HCT116 (cell line): ENCODE measurements around the gene AMPD3. TPM values are rescaled to one million over a fixed set of nuclear protein-coding genes. Genes with fewer than 3 reads are reported as not detected.

Experiments
- ATAC-seq: fragments of 200-7000 bp; cut with Tn5 transposase; 2 replicates; pipeline ENCODE4 v1.9.1; 2020; ENCODE audit warnings: mild to moderate bottlenecking, moderate library complexity
- BruUV-seq: library from RNA; stranded (reverse); fragments of 400-500 nt; replicated peaks from 2 replicates; lab custom pipeline; 2021; lab: Mats Ljungman, UMichigan
- CTCF ChIA-PET: fragments of 300-600 bp; sonication (Branson Sonifier 250); formaldehyde crosslinking; loops from one replicate; lab custom pipeline; 2021; ENCODE audit warnings: antibody characterized with exemption; lab: Charles Lee
- POLR2A ChIA-PET: fragments of 300-600, 350-600 bp; sonication (Branson Sonifier 250); formaldehyde crosslinking; loops from one replicate; lab custom pipeline; 2021; ENCODE audit warnings: antibody characterized with exemption; lab: Charles Lee
- RAD21 ChIA-PET, 2 experiments: fragments of 300-600 bp; sonication (Branson Sonifier 250); formaldehyde crosslinking; loops; one replicate each; lab custom pipeline; 2023; ENCODE audit warnings: low total read pairs in 2 of 2; ENCODE audit not compliant: uncharacterized antibody in 2 of 2, unreplicated experiment in 2 of 2, low non-redundant PET in 1 of 2; lab: Charles Lee
- DNase-seq: peaks from one replicate; pipeline ENCODE4 v3.0.0-alpha.2; 2010; ENCODE audit warnings: low read depth, low spot score
- H2AFZ ChIP-seq: fragments of 200-600 bp; shearing (Covaris generic), sonication (generic); 2 replicates; pipeline ENCODE4 v1.6.1; 2017; ENCODE audit warnings: low read depth, mixed run types, mixed read lengths, antibody characterized with exemption, low read length; ENCODE audit not compliant: poor library complexity, severe bottlenecking
- H3K27ac ChIP-seq: 2 replicates; pipeline ENCODE4 v1.5.1; 2012; ENCODE audit warnings: low read depth, low read length
- H3K27me3 ChIP-seq: fragments of 200-600 bp; sonication (generic); 2 replicates; pipeline ENCODE4 v1.6.1; 2016; ENCODE audit warnings: mixed run types, low read length, mixed read lengths; ENCODE audit not compliant: insufficient read depth
- H3K36me3 ChIP-seq, 2 experiments: fragments of 200-500 bp in 1 of 2; fragments of 200-600 bp in 1 of 2; sonication (Bioruptor generic) in 1 of 2; sonication (generic) in 1 of 2; 2 replicates each; pipeline versions ENCODE4 v1.5.1 to v1.6.1; 2014 to 2016; ENCODE audit warnings: low read length in 2 of 2, inconsistent platforms in 1 of 2, mixed read lengths in 1 of 2, mixed run types in 1 of 2; ENCODE audit not compliant: insufficient read depth in 2 of 2, control insufficient read depth in 1 of 2
- H3K4me1 ChIP-seq, 2 experiments: fragments of 200-600 bp in 1 of 2; sonication (generic) in 1 of 2; 2 replicates each; pipeline versions ENCODE4 v1.5.1 to v1.6.1; 2012 to 2017; ENCODE audit warnings: low read length in 2 of 2, inconsistent platforms in 1 of 2, mild to moderate bottlenecking in 1 of 2, mixed read lengths in 1 of 2, mixed run types in 1 of 2, moderate library complexity in 1 of 2; ENCODE audit not compliant: insufficient read depth in 2 of 2, control insufficient read depth in 1 of 2
- H3K4me2 ChIP-seq: fragments of 200-600 bp; sonication (generic); 2 replicates; pipeline ENCODE4 v1.6.1; 2017; ENCODE audit warnings: mixed run types, low read length, mixed read lengths
- H3K4me3 ChIP-seq, 2 experiments: fragments of 200-600 bp in 1 of 2; sonication (generic) in 1 of 2; replicated peaks in 1 of 2; 2 replicates each; pipeline ENCODE4 v1.5.1; 2011 to 2016; ENCODE audit warnings: low read length in 2 of 2, control low read depth in 1 of 2, low read depth in 1 of 2, mild to moderate bottlenecking in 1 of 2, mixed read lengths in 1 of 2, mixed run types in 1 of 2
- H3K79me2 ChIP-seq: fragments of 200-600 bp; sonication (generic); 2 replicates; pipeline ENCODE4 v1.6.1; 2017; ENCODE audit warnings: mild to moderate bottlenecking, mixed run types, low read length, moderate library complexity, mixed read lengths; ENCODE audit not compliant: insufficient read depth
- H3K9ac ChIP-seq: fragments of 200-600 bp; sonication (generic); 2 replicates; pipeline ENCODE4 v1.6.1; 2016; ENCODE audit warnings: low read length, mixed read lengths
- H3K9me2 ChIP-seq: fragments of 200-600 bp; sonication (generic), shearing (Covaris generic); 2 replicates; pipeline ENCODE4 v1.6.1; 2017; ENCODE audit warnings: mixed run types, mild to moderate bottlenecking, moderate library complexity; ENCODE audit not compliant: insufficient read depth
- H3K9me3 ChIP-seq, 2 experiments: fragments of 200-500 bp in 1 of 2; fragments of 200-600 bp in 1 of 2; sonication (Bioruptor generic) in 1 of 2; sonication (generic) in 1 of 2; 2 replicates each; pipeline ENCODE4 v1.6.1; 2014 to 2017; ENCODE audit warnings: low read length in 2 of 2, mixed read lengths in 2 of 2, inconsistent platforms in 1 of 2, low read depth in 1 of 2, mild to moderate bottlenecking in 1 of 2, mixed run types in 1 of 2, moderate library complexity in 1 of 2; ENCODE audit not compliant: control insufficient read depth in 1 of 2, insufficient read depth in 1 of 2
- H4K20me1 ChIP-seq: fragments of 200-600 bp; sonication (generic), shearing (Covaris generic); 2 replicates; pipeline ENCODE4 v1.6.1; 2017; ENCODE audit warnings: mixed run types, mild to moderate bottlenecking, moderate library complexity; ENCODE audit not compliant: insufficient read depth
- CEBPB ChIP-seq: IDR thresholded peaks from 2 replicates; pipeline ENCODE4 v1.6.1; 2012; ENCODE audit warnings: low read depth
- CTCF ChIP-seq, 3 experiments: fragments of 200-600 bp in 1 of 3; sonication (generic) in 1 of 3; IDR thresholded peaks in 2 of 3; conservative IDR thresholded peaks in 1 of 3; 2 replicates each; pipeline ENCODE4 v1.5.1; 2012 to 2017; ENCODE audit warnings: low read depth in 2 of 3, low read length in 2 of 3, antibody characterized with exemption in 1 of 3, borderline replicate concordance in 1 of 3, control low read depth in 1 of 3, mild to moderate bottlenecking in 1 of 3, mixed read lengths in 1 of 3, mixed run types in 1 of 3, moderate library complexity in 1 of 3; ENCODE audit not compliant: insufficient read depth in 1 of 3
- ELF1 ChIP-seq: IDR thresholded peaks from 2 replicates; pipeline ENCODE4 v1.6.1; 2012; ENCODE audit warnings: low read depth, borderline replicate concordance
- EZH2phosphoT487 ChIP-seq: fragments of 200-600 bp; IDR thresholded peaks from 2 replicates; pipeline ENCODE4 v1.6.1; 2018; ENCODE audit warnings: antibody characterized with exemption, borderline replicate concordance
- FOSL1 ChIP-seq: IDR thresholded peaks from 2 replicates; pipeline ENCODE4 v1.6.1; 2012; ENCODE audit warnings: low read depth
- JUND ChIP-seq: IDR thresholded peaks from 2 replicates; pipeline ENCODE4 v1.6.1; 2012
- POLR2A ChIP-seq: IDR thresholded peaks from 2 replicates; pipeline ENCODE4 v1.7.0; 2011; ENCODE audit warnings: borderline replicate concordance; ENCODE audit not compliant: insufficient read depth, insufficient read length; ENCODE audit errors: extremely low read depth
- SIN3A ChIP-seq: IDR thresholded peaks from 2 replicates; pipeline ENCODE4 v1.6.1; 2012; ENCODE audit warnings: low read depth
- YY1 ChIP-seq: IDR thresholded peaks from 2 replicates; pipeline ENCODE4 v1.6.1; 2011; ENCODE audit warnings: low read length, low read depth, moderate library complexity, mild to moderate bottlenecking; ENCODE audit not compliant: insufficient replicate concordance; ENCODE audit errors: extremely low read depth
- ZFX ChIP-seq: fragments of 450-650 bp; IDR thresholded peaks from 2 replicates; pipeline ENCODE4 v1.6.1; 2017
- ZNF274 ChIP-seq: fragments of 200-500 bp; sonication (Bioruptor generic); IDR thresholded peaks from 2 replicates; pipeline ENCODE4 v1.6.1; 2014; ENCODE audit warnings: mild to moderate bottlenecking, low read depth, low read length, inconsistent platforms
- intact Hi-C: fragments of 100-400 bp; cut with micrococcal nuclease; formaldehyde crosslinking; loops from 2 replicates; pipeline ENCODE4 v1.10.0; 2022
- total RNA-seq: library from RNA; stranded (reverse); gene quantifications from one replicate; pipeline ENCODE4 v1.2.1, GENCODE V29; 2021; ENCODE audit not compliant: unreplicated experiment
- TF ChIP-seq, protein P1 (sequence below): IDR thresholded peaks from 2 replicates; pipeline ENCODE4 v1.6.1; 2012
- TF ChIP-seq, protein P2 (sequence below): IDR thresholded peaks from 2 replicates; pipeline ENCODE4 v1.6.1; 2012

The AMPD3 gene
- total RNA-seq, 1 experiment from 2014 or later, result 25.9 TPM

DNA sequence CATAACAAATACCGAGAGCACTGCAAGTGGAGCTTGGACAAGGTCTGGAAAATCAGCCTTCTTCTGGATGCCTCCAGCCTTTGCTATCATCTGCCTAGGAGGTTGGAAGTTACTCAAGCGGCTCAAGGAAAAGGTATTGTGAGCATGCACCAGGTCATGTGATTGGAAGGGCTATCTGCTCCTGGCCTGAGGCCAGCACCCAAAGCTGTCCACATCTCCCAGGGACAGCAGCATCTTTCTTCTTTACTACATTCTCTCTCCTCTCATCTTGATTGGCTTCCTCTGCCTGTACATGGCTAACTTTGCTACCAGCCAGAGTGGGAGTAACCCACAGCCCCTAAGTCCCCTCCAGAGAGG, 44.2 kb upstream of the AMPD3 start:
- no peaks in the 10 kb centered on the region for H3K9me3 ChIP-seq
- no peaks in the 10 kb centered on the region for H3K36me3 ChIP-seq
- H3K27me3 ChIP-seq, result no peaks in the 10 kb centered on the region
- H3K4me2 ChIP-seq, result no peak overlapping the region
- peaks cover 20 to 62% of the 10 kb centered on the region in 2 experiments for H3K4me1 ChIP-seq
- H3K9ac ChIP-seq, result no peak overlapping the region
- TF ChIP-seq JUND (no peak), FOSL1 (no peak), ZNF274 (no peak), SIN3A (no peak), EZH2phosphoT487 (no peak), POLR2A (no peak), ZFX (no peak), CEBPB (no peak), CTCF (IDR thresholded peaks at IDR 0.05 in 2 of 3, conservative IDR thresholded peaks at IDR 0.05 in 1 of 3; ENCODE audit: borderline replicate concordance in 1 of 3, insufficient read depth in 1 of 3, low read depth in 2 of 3, low read length in 2 of 3) (no peak), ELF1 (no peak), YY1 (no peak)
- TF ChIP-seq, protein P1, sequence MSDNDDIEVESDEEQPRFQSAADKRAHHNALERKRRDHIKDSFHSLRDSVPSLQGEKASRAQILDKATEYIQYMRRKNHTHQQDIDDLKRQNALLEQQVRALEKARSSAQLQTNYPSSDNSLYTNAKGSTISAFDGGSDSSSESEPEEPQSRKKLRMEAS, result no peak
- TF ChIP-seq, protein P2, sequence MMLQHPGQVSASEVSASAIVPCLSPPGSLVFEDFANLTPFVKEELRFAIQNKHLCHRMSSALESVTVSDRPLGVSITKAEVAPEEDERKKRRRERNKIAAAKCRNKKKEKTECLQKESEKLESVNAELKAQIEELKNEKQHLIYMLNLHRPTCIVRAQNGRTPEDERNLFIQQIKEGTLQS, result no peak
- DNase-seq (no peak), ATAC-seq (no peak)
- H3K4me3 ChIP-seq, result no peak overlapping the region
- RAD21 ChIA-PET, result no interaction called here
- POLR2A ChIA-PET, result interaction anchor here (1.0 to 1.8 kb wide), 2 partner anchors 44 to 398 kb away, joined by 3 read pairs; partner anchors contain the start of gene EIF4G2
- no peak overlapping the region for H2AFZ ChIP-seq
- CTCF ChIA-PET, result no interaction called here
- no peaks in the 10 kb centered on the region for H3K9me2 ChIP-seq
- H3K79me2 ChIP-seq, result no peaks in the 10 kb centered on the region
- no peak overlapping the region for H3K27ac ChIP-seq
- H4K20me1 ChIP-seq, result no peaks in the 10 kb centered on the region
- intact Hi-C loops, result no loop called here
- BruUV-seq, result no TSS peak
